Smooth muscle cell (in vitro differentiated cells): ENCODE data around the gene ASCL2. TPM values are rescaled to one million over a fixed set of nuclear protein-coding genes. Genes with fewer than 3 reads are reported as not detected.

ENCODE experiments used
- DNase-seq: peaks from one replicate; lab custom pipeline; 2025; ENCODE audit not compliant: unreplicated experiment; lab: John Stamatoyannopoulos, UW
- H2AFZ ChIP-seq: fragments of 200-600 bp; sonication (generic); 2 replicates; pipeline ENCODE4 v1.6.0; 2016; ENCODE audit warnings: antibody characterized with exemption, low read depth, mild to moderate bottlenecking
- H3F3A ChIP-seq: fragments of 200-600 bp; sonication (generic); 2 replicates; pipeline ENCODE4 v1.6.0; 2017; ENCODE audit warnings: antibody characterized with exemption, low read depth
- H3K27ac ChIP-seq: fragments of 200-600 bp; sonication (generic); 2 replicates; pipeline ENCODE4 v1.5.1; 2016; ENCODE audit warnings: low read depth, mild to moderate bottlenecking
- H3K27me3 ChIP-seq: fragments of 200-600 bp; sonication (generic); 2 replicates; pipeline ENCODE4 v1.6.1; 2016; ENCODE audit warnings: low read depth, mild to moderate bottlenecking
- H3K36me3 ChIP-seq: fragments of 200-600 bp; sonication (generic); 2 replicates; pipeline ENCODE4 v1.5.1; 2016; ENCODE audit warnings: low read depth
- H3K4me1 ChIP-seq: fragments of 200-600 bp; sonication (generic); 2 replicates; pipeline ENCODE4 v1.5.1; 2016; ENCODE audit warnings: low read depth
- H3K4me2 ChIP-seq: fragments of 200-600 bp; sonication (generic); 2 replicates; pipeline ENCODE4 v1.6.0; 2016; ENCODE audit warnings: mild to moderate bottlenecking
- H3K4me3 ChIP-seq: fragments of 200-600 bp; sonication (generic); 2 replicates; pipeline ENCODE4 v1.5.1; 2016; ENCODE audit warnings: mild to moderate bottlenecking
- H3K79me2 ChIP-seq: fragments of 200-600 bp; sonication (generic); 2 replicates; pipeline ENCODE4 v1.6.0; 2016; ENCODE audit warnings: low read depth, mild to moderate bottlenecking
- H3K9ac ChIP-seq: fragments of 200-600 bp; sonication (generic); 2 replicates; pipeline ENCODE4 v1.6.0; 2016; ENCODE audit warnings: low read depth
- H3K9me3 ChIP-seq: fragments of 200-600 bp; sonication (generic); replicated peaks from 2 replicates; pipeline ENCODE4 v1.5.1; 2016; ENCODE audit warnings: low read depth
- H4K20me1 ChIP-seq: fragments of 200-600 bp; sonication (generic); 2 replicates; pipeline ENCODE4 v1.6.0; 2016; ENCODE audit warnings: low read depth
- CTCF ChIP-seq: fragments of 200-600 bp; sonication (generic); IDR thresholded peaks from 2 replicates; pipeline ENCODE4 v1.5.1; 2017; ENCODE audit warnings: borderline replicate concordance, mild to moderate bottlenecking, antibody characterized with exemption; ENCODE audit not compliant: insufficient read depth, poor library complexity, severe bottlenecking
- WGBS: methylation state at CpG from one replicate; pipeline ENCODE4 v1.1.7; 2016; ENCODE audit warnings: low lambda C conversion rate; 5-methylcytosine and 5-hydroxymethylcytosine counted together
- polyA plus RNA-seq: library from polyadenylated mRNA; unstranded; fragments of >200 nt; fragmentation: Nextera tagmentation; extraction: Ambion mirVana; gene quantifications from 2 replicates; pipeline ENCODE4 v1.2.1, GENCODE V29; 2016
- total RNA-seq: library from RNA; depleted of rRNA; stranded (reverse); fragments of >200 nt; gene quantifications from 2 replicates; pipeline ENCODE4 v1.2.3, GENCODE V29; 2014

The ASCL2 gene
- total and polyA plus RNA-seq, 2 experiments from 2014 or later = 0.33 TPM; not detected in 1

- H3K4me1 ChIP-seq = no peaks in the 10 kb centered on the region
- H2AFZ ChIP-seq = no peak overlapping the region
- no peak overlapping the region for H3K4me2 ChIP-seq
- H3K36me3 ChIP-seq = no peaks in the 10 kb centered on the region
- no peaks in the 10 kb centered on the region for H3F3A ChIP-seq
- H3K27ac ChIP-seq = no peak overlapping the region
- no peaks in the 10 kb centered on the region for H3K9me3 ChIP-seq
- H3K79me2 ChIP-seq = no peaks in the 10 kb centered on the region
- no peak for DNase-seq
- H3K4me3 ChIP-seq = no peak overlapping the region
- peaks cover 50% of the 10 kb centered on the region for H3K27me3 ChIP-seq
- WGBS = 77% methylated on average over 6 of the region's 6 CpGs
- H3K9ac ChIP-seq = no peak overlapping the region
- TF ChIP-seq CTCF = no peak
- H4K20me1 ChIP-seq = no peaks in the 10 kb centered on the region
Measured at GRCh38 chr11:2219318-2220017, 50.9 kb downstream of the ASCL2 start.

Other genes starting within 250 kb of the ASCL2 start
- gene IGF2, start 131.2 kb downstream of the ASCL2 start, total RNA-seq = 2,086 and 2,274 TPM in 2 replicates
- gene IGF2, start 131.2 kb downstream of the ASCL2 start, polyA plus RNA-seq = 3,825 and 3,877 TPM in 2 replicates
- not detected in 2 replicates for gene INS, start 109.4 kb downstream of the ASCL2 start, total RNA-seq
- not detected in 2 replicates for gene INS, start 109.4 kb downstream of the ASCL2 start, polyA plus RNA-seq
- gene TH, start 98.8 kb downstream of the ASCL2 start, total RNA-seq = not detected in 2 replicates
- not detected in 2 replicates for gene TH, start 98.8 kb downstream of the ASCL2 start, polyA plus RNA-seq
- gene C11orf21, start 31.3 kb upstream of the ASCL2 start, total RNA-seq = not detected in 2 replicates
- not detected in 2 replicates for gene C11orf21, start 31.3 kb upstream of the ASCL2 start, polyA plus RNA-seq
- not detected in 2 replicates for gene TSPAN32, start 31.4 kb upstream of the ASCL2 start, total RNA-seq
- gene TSPAN32, start 31.4 kb upstream of the ASCL2 start, polyA plus RNA-seq = 0.91 TPM in 1 of 2 replicates, not detected in the other
- 191 and 219 TPM in 2 replicates for gene CD81, start 106.7 kb upstream of the ASCL2 start, total RNA-seq
- gene CD81, start 106.7 kb upstream of the ASCL2 start, polyA plus RNA-seq = 519 and 543 TPM in 2 replicates
- 27.7 and 32.5 TPM in 2 replicates for gene TSSC4, start 130.2 kb upstream of the ASCL2 start, total RNA-seq
- gene TSSC4, start 130.2 kb upstream of the ASCL2 start, polyA plus RNA-seq = 80.2 and 82.3 TPM in 2 replicates
- gene TRPM5, start 173.9 kb upstream of the ASCL2 start, total RNA-seq = not detected in 2 replicates
- 0.06 TPM in 1 of 2 replicates, not detected in the other for gene TRPM5, start 173.9 kb upstream of the ASCL2 start, polyA plus RNA-seq
- 0.45 and 2.3 TPM in 2 replicates for gene KCNQ1, start 174.4 kb upstream of the ASCL2 start, total RNA-seq
- gene KCNQ1, start 174.4 kb upstream of the ASCL2 start, polyA plus RNA-seq = 1.3 and 2.8 TPM in 2 replicates